SHP77 (cell line): Measurements from ENCODE around the gene RARS2.
A peak's percentile ranks its signal among the peaks of the same experiment; 100 is the strongest.
"Not testable (repeated sequence)": the region's sequence is repeated elsewhere in the genome, so short reads cannot be mapped to it uniquely, and the experiment has no call there.

Experiments used
- DNase-seq, 2 experiments: peaks; one replicate each; lab custom pipeline; 2025; lab: John Stamatoyannopoulos, UW

RARS2 gene

DNA sequence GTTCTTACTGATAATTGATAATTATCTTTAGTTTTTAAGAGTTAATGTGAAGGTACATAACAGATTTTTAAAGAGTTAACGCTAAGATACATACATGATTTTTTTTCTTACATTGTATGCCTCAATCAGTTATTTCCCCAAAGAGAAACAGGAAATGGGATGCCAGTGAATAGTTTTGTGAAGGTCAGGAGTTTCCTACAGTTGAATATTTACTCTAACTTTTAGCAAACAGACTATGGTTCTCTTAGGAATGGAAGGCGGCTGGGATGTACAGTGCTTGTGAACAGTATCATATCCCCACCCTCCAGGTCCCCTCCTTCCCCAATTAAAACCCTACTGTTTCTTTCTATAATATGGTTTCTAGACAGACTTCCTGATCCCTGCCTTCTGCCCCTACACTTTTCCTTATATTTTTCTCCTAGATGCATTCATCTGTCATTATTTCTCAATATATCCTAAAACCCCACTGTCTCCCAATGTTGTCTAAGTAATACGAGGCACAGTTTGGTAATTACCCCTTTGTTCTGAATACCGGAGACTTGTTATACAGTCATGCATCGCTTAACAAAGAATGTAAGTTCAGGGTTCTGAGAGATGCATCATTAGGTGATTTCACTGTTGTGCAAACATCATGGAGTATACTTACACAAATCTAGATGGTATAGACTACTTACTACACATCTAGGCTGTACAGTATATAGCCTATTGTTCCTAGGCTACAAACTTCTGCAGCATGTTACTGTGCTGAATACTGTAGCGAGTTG lies 87.8 kb downstream of the RARS2 start:
- DNase-seq = no peak

DNA sequence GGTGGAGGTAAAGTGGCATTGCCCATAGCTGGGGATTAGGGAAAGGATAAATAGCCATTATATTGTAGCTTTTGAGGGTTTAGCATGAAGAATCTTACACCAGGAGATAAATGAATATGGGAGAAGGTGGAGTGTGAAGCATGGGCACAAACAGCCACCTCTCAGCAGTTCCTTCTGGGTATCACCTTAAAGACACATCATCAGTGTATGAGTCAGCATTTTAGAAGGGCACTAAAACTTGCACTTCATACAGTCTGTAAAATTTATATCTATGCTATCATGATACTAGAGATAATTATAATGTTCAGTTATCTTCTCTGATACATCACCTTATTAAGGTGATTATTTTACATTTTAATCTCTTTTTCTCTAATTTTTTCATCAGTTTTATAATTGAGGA lies 91.7 kb downstream of the RARS2 start:
- DNase-seq = no peak

DNA sequence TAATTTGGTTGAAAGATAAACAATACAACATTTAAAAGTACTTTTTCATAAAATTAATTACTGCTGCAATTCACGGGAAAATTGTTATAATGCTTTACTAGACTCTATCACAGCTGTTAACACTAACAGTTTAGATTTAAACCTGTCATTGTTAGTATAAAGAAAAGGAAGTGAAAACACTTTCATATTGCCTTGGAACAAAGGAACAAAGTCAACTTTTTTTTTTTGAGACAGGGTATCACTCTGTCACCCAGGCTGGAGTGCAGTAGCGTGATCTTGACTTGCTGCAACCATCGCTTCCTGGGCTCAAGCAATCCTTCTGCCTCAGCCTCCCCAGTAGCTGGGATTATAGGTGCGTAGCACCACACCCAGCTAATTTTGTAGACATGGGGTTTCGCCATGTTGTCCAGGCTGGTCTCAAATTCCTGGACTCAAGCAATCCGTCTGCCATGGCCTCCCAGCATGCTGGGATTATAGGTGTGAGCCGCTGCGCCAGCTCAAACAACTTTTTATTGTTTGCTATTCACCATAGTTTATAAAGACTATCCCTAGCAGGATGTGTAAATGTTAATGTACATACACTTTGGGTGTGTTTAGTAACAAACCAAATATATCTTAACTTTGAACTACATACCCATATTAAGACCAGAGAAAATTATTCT lies 94.9 kb downstream of the RARS2 start:
- no peak for DNase-seq

DNA sequence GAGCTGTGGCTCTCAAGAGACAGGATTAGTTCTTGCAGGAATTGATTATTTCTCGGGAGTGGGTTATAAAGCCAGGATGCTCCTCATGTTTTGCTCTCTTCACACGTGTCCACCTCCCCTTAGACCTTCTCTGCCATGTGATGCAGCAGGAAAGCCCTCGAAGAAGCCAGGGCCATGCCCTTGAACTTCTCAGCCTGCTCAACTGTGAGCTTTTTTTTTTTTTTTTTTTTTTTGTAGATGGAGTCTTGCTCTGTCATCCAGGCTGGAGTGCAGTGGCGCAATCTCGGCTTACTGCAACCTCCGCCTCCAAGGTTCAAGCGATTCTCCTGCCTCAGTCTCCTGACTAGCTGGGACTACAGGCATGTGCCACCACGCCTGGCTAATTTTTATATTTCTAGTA lies 100.5 kb downstream of the RARS2 start:
- not testable (repeated sequence) for DNase-seq

DNA sequence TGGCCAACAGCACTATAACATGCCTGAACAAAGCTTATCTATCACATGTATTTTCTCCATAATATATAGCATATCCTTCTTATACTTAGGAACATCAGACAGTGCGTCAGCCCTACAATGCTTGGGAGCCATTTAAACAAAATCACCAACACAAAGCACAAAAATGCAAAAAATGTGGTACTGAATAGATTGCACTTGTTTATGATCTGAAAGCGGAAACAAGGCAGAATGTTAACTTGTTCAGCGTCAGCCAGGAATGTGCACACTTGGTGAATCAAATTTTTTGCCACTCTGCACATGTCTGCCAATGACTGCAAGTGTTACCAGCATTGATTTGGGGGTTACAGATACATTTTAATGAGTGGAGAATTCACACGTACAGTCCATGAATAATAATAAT lies 102.2 kb downstream of the RARS2 start:
- DNase-seq = no peak

DNA sequence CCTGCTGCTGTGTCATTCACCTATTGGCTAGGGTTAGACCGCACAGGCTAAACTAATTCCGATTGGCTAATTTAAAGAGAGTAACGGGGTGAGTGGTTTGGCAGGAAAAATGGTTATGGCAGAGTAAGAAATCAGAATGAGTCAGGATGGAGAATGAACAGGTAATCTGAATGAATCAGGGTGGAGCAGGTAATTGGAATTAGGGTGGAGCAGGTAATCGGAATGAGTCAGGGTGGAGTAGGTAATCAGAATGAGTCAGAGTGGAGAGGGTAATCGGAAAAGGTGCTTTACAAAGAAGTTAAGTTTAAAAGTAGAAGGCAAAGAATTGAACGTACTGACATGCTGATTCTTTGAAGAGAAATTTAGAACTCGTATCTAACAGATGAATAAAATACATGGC lies 105.3 kb downstream of the RARS2 start:
- no peak for DNase-seq

DNA sequence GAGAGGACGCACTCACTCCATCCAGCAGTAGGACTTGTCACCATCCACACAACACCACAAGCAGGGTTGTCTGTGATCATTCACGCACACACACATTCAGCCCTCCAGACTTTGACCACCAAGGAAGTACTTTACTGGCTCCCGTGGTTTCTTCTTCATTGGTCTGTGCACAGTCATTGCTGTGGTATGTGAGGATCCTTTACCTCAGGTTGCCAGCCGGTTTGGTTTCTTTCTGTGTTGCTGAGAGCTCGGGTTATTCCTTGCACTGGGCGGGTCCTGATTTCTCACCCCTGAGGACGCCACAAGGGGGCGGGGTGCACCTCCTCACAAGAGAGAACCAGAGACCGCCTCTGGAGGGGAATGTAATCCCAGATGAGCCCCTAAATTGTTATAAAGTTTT lies 105.9 kb downstream of the RARS2 start:
- no peak for DNase-seq

DNA sequence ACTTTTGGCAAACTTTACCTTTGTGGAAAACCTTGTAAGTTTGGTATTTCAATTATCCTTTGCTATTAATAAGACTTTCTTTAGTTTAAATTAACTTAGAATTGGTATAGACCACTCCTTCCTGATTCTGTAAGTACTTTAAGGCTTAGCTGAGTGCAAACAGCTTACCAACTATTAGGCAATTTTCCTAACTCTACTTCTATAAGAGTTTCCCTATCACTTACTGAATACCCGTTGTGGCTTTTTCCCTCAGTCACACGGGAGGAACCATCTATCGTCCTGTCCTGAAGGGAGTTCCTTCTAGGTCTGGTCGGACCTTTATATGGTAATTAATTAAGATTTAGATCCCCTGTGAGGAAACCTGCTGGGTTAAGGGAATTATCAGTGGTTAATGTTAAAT lies 107.4 kb downstream of the RARS2 start:
- no peak for DNase-seq

DNA sequence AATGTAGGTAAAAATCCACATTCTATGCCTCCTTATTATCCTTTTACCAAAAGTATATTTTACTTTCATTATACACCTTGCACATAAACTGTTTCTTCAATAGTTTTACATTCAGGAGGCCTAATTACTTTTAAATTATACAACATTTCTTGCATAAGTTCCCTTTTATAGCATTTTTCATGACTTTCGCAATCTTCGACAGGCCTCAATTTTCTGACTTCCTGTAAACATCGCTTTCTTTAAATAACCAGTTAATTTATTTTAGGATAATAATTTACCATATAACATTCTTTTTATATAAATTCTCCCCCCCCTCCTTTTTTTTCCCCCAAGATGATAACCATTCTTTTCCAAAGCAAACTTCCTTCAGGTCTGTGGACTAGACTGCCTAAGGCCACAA lies 107.9 kb downstream of the RARS2 start:
- DNase-seq = no peak

DNA sequence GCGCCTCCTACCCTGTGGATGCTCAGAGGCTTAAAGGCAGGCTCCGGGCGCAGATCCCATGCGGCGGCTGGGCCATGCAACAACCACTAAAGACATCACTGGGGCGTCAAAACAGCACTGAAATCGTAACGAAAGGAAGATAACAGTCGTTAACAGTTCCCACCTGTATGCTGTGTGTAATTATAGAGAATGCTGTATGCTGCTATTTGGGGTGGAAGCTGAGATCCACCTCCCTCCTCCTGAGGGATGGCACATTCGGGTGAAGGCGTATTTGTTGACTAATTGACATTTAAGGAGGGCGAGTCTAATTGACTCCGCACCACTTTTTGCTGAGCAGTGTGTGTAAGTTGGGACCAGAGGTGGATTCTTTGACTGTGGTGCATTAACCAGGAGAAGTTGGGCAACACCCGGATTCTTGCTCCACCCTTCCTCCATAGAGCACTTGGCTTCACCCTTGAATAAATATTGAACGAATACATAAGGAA lies 116.3 kb downstream of the RARS2 start:
- peak in 1 of 2 experiments; percentile 9 for DNase-seq

DNA sequence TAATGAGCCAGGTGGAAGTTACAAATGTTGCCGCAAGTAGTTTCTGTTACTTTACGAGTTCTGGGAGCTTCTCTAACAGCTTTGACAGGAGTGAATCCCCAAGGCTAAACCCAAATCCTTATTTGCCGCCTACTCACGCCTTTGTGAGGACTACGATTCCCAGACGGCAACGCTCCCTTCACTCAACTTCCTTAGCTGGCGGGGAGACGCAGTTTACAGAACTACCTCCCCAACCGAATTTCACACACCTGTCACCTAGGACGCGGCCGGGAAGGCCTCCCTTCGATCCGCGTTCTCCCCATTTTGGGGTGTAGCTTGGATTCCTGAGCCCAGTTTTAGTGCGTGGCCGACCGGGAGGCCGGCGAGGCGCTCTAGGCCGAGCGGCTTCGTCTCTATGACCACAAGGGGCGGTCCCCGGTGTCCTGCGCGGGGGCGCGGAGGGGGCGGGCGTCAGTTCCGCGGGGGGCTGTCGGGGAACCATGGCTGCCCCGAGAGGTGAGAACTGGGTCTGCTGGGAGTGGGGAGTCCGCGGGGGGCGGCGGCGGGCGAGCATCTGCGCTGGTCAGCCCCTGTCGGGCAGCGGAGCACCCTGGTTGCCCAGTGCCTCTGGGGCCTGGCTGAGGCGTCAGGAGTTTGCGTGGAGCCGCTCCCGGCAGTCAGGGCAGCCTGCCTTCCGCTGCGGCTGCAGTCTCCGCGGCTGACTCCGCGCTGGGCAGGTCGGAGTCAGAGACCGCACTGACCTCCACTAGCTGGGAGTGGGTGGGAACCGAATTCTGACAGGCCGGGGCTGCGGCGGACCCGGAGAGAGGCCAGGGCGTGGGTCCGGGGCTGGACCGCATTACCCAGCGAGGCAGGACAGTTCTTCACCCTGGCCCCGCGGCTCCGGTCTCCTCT lies 117.0 kb downstream of the RARS2 start, which contains the start of gene SLC35A1:
TSS of gene SLC35A1 (plus strand) at position 450 of the 894 bp plus-strand sequence. CDS start at position 480, 30 bp downstream.
- peak; percentile 67 to 70 for DNase-seq

DNA sequence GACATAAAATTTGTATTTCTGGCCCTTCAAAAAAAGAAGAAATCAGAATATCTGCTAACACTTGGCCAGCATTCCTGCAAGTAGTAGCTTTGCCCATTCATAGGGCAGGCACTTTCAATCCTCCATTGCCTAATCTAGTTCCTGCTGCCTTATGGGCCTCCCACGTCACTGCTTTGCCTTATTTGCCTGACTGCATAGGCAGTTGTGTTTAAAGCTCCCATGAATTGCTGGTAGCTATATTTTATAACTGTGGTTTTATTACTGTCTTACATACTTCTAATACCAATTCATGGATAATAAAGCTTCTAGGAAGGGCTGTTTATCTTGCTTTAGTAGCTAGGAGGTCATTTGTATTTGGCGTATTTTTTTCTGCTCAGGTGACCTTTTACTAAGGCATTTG lies 124.7 kb downstream of the RARS2 start:
- no peak for DNase-seq
